GM12801 (cell line): ENCODE results near the gene TCF4.

Experiments used
- TF ChIP-seq, protein P1 (sequence below): IDR thresholded peaks from one replicate; pipeline ENCODE4 v1.5.1; 2011; ENCODE audit warnings: control low read depth; ENCODE audit not compliant: insufficient read length; ENCODE audit errors: extremely low read depth

The TCF4 gene

DNA sequence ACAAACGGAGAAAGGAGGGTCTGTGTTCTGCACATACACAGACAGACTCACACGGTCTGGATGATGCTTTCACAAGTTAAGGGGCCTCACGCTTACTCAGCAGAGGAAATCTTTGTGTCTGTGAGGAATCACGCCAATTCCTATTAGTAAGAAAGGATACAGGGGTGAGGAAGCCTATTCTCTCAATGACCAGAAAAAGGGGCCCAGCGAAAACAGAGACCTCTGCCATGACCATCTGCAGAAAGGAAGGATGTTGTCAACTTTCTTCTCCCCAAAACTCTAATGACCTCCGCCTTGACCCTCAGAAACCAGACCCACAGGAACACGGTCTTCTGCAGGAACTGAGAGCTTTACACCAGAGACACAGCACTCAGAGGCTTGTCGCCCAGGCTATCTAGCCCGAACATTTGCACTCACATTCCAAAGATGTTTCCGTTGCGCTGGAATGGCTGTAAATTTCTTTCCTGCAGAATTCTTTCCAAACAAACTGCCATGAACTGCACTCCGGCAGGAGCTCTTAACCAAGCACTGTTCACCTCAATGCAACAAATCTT is 186.3 kb downstream of the TCF4 start:
- TF ChIP-seq, protein P1, sequence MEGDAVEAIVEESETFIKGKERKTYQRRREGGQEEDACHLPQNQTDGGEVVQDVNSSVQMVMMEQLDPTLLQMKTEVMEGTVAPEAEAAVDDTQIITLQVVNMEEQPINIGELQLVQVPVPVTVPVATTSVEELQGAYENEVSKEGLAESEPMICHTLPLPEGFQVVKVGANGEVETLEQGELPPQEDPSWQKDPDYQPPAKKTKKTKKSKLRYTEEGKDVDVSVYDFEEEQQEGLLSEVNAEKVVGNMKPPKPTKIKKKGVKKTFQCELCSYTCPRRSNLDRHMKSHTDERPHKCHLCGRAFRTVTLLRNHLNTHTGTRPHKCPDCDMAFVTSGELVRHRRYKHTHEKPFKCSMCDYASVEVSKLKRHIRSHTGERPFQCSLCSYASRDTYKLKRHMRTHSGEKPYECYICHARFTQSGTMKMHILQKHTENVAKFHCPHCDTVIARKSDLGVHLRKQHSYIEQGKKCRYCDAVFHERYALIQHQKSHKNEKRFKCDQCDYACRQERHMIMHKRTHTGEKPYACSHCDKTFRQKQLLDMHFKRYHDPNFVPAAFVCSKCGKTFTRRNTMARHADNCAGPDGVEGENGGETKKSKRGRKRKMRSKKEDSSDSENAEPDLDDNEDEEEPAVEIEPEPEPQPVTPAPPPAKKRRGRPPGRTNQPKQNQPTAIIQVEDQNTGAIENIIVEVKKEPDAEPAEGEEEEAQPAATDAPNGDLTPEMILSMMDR, result no peak

DNA sequence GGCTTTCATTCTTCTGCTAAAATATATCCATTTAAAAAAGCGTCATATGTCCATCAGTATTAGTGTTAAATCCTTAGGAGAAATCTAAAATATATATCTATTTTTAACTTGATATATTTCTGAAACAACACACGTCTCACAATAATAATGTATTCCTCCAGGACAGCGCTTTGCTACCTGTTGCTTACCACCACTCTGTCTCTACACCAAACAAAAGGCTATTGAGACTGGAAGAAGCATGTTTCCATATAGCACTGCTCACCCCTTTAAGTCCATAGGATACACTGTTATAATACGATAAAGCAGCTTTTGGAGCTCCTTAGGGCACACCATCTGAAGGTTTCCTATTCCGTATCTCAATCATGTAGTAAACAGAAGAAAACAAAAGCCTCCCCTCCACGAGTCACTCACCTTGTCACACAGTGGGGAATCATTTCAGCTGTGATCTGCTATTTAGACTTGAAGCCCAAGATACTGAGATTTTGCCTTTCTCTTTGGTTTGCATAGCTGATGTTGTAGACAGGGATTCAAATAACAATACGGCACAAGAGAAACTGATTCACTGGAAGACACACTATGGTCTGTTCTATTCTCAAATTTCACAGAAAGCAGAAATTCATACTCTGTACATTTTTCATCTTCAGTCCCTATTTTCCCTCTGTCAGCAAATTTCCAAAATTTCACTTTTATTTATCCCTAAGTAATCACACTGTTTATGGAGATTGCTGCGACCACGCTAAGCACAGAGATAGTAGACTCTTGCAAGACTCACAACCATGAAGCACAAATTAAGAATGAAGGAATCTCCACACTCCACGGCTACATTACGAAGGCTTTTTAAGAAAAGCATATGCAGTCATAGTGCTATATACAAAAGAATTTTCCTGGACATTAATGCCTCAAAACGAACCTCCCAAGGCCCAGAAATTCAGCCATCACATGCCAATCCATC is 187.1 kb downstream of the TCF4 start:
- TF ChIP-seq, protein P1, result no peak

DNA sequence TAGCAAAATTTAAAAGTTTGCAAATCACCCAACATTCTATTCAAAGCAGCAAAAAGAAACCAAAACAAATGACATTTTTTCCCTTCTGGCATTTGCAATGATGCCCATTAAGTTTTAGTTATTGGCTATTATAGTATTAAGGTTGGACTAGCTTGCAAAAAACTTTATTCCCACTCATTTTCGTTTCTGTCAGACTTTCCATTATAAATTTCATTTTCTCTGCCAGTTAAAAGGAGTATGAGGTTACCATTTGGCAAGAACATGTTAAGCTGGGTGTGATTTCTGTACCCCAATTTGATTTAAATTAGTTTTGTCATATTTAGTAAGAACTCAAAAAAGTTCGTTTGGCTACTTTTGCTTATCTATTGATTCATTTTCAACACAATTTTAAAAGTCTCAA is 187.9 kb downstream of the TCF4 start:
- TF ChIP-seq, protein P1, result no peak

DNA sequence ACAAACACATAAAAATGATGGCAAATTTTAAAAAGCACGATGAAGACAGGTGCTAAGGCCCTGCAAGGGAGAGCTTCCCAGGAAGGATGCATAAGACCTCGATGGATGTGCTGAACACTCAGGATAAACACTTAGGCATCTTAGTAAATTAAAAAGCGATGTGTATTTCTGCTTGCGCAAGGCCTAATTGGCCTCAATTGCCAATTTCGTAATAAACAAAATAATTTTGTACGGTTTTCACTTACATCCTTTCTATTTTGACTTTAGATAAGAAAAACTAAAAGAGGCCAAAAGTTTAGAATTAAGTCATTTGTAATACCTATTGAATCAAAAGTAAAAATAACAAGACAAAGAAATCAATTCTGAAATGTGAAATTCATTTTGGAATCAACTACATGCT is 189.1 kb downstream of the TCF4 start:
- TF ChIP-seq, protein P1, result no peak

DNA sequence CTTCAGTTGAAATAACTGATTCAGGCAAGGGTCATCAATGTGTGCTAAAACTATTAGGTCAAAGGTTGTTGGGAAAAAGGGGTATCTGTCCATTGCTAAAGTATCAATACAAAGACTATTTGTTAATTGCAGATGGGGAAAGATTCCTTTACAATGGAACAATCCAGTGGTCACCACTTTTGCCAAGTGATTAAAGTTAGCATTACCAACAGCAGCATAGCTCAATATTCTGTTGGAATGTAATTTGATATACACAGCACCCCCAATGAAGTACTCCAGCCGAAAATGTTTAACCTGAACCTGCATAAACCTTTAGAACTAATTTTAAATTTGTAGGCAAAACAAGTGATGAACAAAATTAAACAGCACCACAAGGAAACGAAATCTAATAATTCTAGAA is 191.0 kb downstream of the TCF4 start:
- TF ChIP-seq, protein P1, result no peak

DNA sequence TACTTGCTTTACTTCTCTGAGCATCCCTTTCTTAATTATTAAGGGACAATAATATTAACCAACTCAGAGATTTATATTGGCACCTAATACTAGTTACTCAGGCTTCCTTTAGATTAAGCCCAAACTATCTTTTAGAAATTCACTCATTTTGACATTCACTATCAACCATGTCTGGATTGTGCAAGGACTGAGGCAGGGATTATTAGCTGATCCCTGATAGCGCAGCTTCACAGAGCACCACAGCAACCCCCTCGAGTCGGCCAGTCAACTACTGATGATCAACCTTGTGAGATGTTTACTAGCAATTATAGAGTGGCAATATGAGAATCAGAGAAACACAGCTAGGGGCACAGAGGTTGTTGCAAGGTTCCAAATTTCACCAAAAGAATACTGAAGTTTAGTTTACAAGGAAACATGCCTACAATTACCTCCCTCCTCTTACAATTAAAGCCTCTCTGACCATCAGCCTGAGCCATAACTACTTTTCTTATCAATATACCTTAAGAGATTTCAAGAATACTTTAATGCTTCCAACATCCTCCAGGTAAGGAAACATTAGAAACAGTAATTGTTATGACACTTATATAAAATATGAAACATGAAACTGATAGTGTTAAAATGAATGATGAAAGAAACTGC is 191.6 kb downstream of the TCF4 start:
- TF ChIP-seq, protein P1, result no peak

DNA sequence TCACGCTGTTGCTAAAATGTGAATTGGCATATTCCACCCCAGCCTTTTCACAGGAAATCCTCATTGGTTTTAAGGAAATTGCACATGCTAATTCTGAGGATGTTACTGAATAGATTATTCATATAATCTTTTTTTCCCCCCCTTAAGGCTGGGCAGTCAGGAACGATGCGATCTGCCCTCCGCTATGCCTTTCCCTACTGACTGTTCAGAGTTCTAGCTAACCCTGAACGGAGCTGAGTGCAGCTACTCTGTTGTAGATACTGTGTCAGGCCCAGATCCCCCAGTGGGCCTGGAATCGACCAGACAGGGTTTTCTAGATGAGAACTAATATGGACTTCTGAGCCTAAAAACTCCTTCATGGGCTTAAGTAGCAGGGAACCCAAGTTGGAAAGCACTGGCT is 192.2 kb downstream of the TCF4 start:
- TF ChIP-seq, protein P1, result no peak
